Hepatocyte (in vitro differentiated cells): ENCODE results near the gene G0S2. TPM values are rescaled to one million over a fixed set of nuclear protein-coding genes. Genes with fewer than 3 reads are reported as not detected.

Experiments used
- DNase-seq: peaks from one replicate; pipeline ENCODE4 v3.0.0-alpha.2; 2016; ENCODE audit warnings: low spot score
- H2AFZ ChIP-seq: fragments of 200-600 bp; sonication (generic); 2 replicates; pipeline ENCODE4 v1.6.0; 2016; ENCODE audit warnings: antibody characterized with exemption, mild to moderate bottlenecking
- H3K27ac ChIP-seq: fragments of 200-600 bp; sonication (generic); 2 replicates; pipeline ENCODE4 v1.5.1; 2016; ENCODE audit warnings: mild to moderate bottlenecking
- H3K27me3 ChIP-seq: fragments of 200-600 bp; sonication (generic); 2 replicates; pipeline ENCODE4 v1.6.1; 2016
- H3K36me3 ChIP-seq: fragments of 200-600 bp; sonication (generic); replicated peaks from 2 replicates; pipeline ENCODE4 v1.5.1; 2016; ENCODE audit warnings: low read depth; ENCODE audit not compliant: insufficient read depth
- H3K4me1 ChIP-seq: fragments of 200-600 bp; sonication (generic); 2 replicates; pipeline ENCODE4 v1.5.1; 2016; ENCODE audit warnings: mild to moderate bottlenecking, moderate library complexity; ENCODE audit not compliant: insufficient read depth
- H3K4me2 ChIP-seq: fragments of 200-600 bp; sonication (generic); 2 replicates; pipeline ENCODE4 v1.6.0; 2016
- H3K4me3 ChIP-seq: fragments of 200-600 bp; sonication (generic); 2 replicates; pipeline ENCODE4 v1.5.1; 2016; ENCODE audit warnings: mild to moderate bottlenecking
- H3K79me2 ChIP-seq: fragments of 200-600 bp; sonication (generic); 2 replicates; pipeline ENCODE4 v1.6.0; 2017; ENCODE audit warnings: mild to moderate bottlenecking
- H3K9me2 ChIP-seq: fragments of 200-600 bp; sonication (generic); replicated peaks from 2 replicates; pipeline ENCODE4 v1.6.0; 2017; ENCODE audit warnings: mild to moderate bottlenecking; ENCODE audit not compliant: insufficient read depth
- H3K9me3 ChIP-seq: fragments of 200-600 bp; sonication (generic); 2 replicates; pipeline ENCODE4 v1.5.1; 2016; ENCODE audit warnings: low read depth, mild to moderate bottlenecking
- H4K20me1 ChIP-seq: fragments of 200-600 bp; sonication (generic); 2 replicates; pipeline ENCODE4 v1.6.0; 2016; ENCODE audit warnings: mild to moderate bottlenecking; ENCODE audit not compliant: insufficient read depth, poor library complexity, severe bottlenecking
- EZH2 ChIP-seq: fragments of 200-600 bp; sonication (generic); IDR thresholded peaks from 2 replicates; pipeline ENCODE4 v1.6.1; 2016; ENCODE audit warnings: antibody characterized with exemption, mild to moderate bottlenecking, borderline replicate concordance
- EZH2phosphoT487 ChIP-seq: fragments of 200-600 bp; sonication (generic); IDR thresholded peaks from one replicate; pipeline ENCODE4 v1.6.1; 2018; ENCODE audit warnings: antibody characterized with exemption, mild to moderate bottlenecking, low read depth, moderate library complexity; ENCODE audit not compliant: unreplicated experiment, severe bottlenecking
- WGBS: methylation state at CpG from one replicate; pipeline ENCODE4 v1.1.6; 2016; ENCODE audit warnings: low lambda C conversion rate; ENCODE audit errors: missing lambda C conversion rate; 5-methylcytosine and 5-hydroxymethylcytosine counted together
- polyA plus RNA-seq: library from polyadenylated mRNA; unstranded; fragments of >200 nt; fragmentation: Nextera tagmentation; extraction: Ambion mirVana; gene quantifications from 2 replicates; pipeline ENCODE4 v1.2.1, GENCODE V29; 2016
- total RNA-seq: library from RNA; depleted of rRNA; stranded (reverse); fragments of >200 nt; gene quantifications from 2 replicates; pipeline ENCODE4 v1.2.3, GENCODE V29; 2014
- TF ChIP-seq, protein P1 (sequence below): fragments of 200-600 bp; sonication (generic); IDR thresholded peaks from 2 replicates; pipeline ENCODE4 v1.5.1; 2016; ENCODE audit warnings: antibody characterized with exemption, mild to moderate bottlenecking; ENCODE audit not compliant: poor library complexity

Gene G0S2
- total and polyA plus RNA-seq, 2 experiments from 2014 or later = 32.2 to 37.0 TPM

DNA sequence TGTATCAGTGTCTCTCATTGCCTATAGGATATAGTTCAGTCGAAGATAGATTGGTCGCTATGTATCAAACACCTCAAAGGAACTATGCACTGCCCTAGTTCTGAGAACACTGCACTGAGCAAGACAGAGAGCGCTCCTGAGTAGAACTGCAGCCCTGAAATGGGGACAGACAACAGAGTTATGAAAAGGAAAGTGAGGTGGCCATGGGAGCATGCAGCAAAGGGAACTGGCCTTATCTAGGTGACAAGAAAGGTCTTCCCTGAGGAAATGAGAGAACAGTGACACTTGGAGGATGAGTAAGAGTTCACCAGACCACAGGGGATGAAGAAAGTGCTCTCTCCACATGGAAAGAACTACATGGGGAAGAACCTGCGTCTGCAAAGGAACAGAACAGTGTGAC is 7.5 kb upstream of the G0S2 start:
- 86% methylated on average over 4 of the region's 4 CpGs for WGBS
- Histone ChIP-seq H3K27ac (no peak overlapping the region), H3K9me3 (no peaks in the 10 kb centered on the region), H2AFZ (no peak overlapping the region), H3K36me3 (no peaks in the 10 kb centered on the region), H3K4me2 (no peak overlapping the region), H3K79me2 (no peaks in the 10 kb centered on the region), H4K20me1 (no peaks in the 10 kb centered on the region), H3K9me2 (no peaks in the 10 kb centered on the region), H3K4me1 (no peaks in the 10 kb centered on the region), H3K4me3 (no peak overlapping the region), H3K27me3 (no peaks in the 10 kb centered on the region)
- TF ChIP-seq, protein P1, sequence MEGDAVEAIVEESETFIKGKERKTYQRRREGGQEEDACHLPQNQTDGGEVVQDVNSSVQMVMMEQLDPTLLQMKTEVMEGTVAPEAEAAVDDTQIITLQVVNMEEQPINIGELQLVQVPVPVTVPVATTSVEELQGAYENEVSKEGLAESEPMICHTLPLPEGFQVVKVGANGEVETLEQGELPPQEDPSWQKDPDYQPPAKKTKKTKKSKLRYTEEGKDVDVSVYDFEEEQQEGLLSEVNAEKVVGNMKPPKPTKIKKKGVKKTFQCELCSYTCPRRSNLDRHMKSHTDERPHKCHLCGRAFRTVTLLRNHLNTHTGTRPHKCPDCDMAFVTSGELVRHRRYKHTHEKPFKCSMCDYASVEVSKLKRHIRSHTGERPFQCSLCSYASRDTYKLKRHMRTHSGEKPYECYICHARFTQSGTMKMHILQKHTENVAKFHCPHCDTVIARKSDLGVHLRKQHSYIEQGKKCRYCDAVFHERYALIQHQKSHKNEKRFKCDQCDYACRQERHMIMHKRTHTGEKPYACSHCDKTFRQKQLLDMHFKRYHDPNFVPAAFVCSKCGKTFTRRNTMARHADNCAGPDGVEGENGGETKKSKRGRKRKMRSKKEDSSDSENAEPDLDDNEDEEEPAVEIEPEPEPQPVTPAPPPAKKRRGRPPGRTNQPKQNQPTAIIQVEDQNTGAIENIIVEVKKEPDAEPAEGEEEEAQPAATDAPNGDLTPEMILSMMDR = no peak
- TF ChIP-seq EZH2 (no peak), EZH2phosphoT487 (no peak)
- DNase-seq = no peak

DNA sequence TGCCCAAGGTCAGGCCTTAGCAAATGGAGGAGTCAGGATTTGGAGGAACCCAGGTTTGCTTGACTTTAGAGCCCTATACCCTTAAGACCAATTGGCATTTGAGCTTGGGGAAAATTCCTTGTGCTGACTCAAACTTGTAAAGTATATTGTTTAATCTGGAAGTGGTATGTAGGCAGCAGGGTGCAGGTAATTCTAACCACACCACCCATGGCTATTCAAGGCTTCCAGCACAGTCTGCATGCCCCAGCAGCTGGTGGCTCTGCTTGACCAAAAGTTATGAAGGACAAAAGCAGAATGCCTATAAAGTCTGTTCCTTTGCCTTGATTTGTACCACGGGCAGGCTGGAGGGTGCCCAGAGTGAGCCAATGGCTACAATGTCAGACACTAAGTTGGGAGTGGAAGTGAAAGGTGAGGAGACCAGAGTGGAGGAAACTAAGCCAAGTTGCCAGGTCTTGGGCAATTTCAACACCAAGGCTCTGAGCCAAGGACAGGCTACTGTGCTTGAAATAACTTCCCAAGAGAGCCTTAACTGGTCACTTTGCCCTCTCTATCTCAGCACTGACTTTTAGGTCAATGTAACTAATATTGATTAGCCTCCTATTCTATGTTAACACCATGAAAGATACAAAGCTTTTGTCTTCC is 4.7 kb upstream of the G0S2 start:
- Histone ChIP-seq H3K36me3 (no peaks in the 10 kb centered on the region), H4K20me1 (no peaks in the 10 kb centered on the region), H3K4me3 (no peak overlapping the region), H2AFZ (no peak overlapping the region), H3K27ac (no peak overlapping the region), H3K4me1 (peaks cover 21% of the 10 kb centered on the region), H3K27me3 (no peaks in the 10 kb centered on the region), H3K79me2 (no peaks in the 10 kb centered on the region), H3K4me2 (no peak overlapping the region), H3K9me2 (no peaks in the 10 kb centered on the region), H3K9me3 (no peaks in the 10 kb centered on the region)
- 86% methylated on average over 1 of the region's 1 CpG for WGBS
- no peak for DNase-seq
- TF ChIP-seq EZH2phosphoT487 (no peak), EZH2 (no peak)
- TF ChIP-seq, protein P1 = no peak

DNA sequence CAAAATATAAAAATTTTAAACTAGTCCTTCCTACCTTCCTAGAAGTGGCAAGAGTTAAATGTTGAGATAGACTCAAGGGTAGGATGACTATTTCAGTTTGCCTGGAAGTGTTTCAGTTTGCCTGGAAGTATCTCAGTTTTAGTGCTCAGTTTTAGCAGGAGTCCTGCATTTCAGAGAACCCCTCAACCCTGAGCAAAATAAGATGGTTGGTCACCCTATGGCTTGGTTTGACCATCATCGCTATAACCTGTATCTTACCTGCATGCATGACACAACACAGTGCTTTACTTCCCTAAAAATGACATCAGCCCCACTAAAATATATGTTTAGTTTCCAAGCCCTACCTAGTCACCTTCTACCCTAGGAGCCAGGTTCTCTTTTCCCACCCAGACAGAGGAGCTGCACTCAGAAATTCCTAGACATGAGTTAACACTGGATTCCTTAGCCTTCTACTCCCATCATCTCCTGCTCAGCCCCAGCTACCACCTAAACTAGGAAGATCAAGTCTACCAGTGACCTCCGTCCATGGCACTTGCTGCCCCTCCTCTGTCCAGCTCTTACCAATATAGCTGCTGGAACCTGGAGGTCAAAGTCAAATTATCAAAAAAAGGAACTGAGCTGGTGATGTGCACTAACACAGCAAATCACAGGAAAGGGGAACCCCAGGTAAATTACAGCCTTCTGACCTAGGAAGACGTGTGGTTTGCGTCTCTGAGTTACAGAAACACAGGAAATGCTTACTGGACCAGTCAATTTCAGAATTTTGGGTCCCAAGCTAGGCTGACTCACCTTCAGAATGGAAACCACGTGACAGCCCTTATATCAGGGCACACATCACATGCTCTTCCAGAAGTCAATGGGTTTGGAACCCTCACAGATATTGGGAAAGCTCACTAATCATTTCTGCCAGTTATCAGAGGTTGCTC is 2.2 kb upstream of the G0S2 start:
- H3K9me3 ChIP-seq = no peaks in the 10 kb centered on the region
- H3K27me3 ChIP-seq = peaks cover 15% of the 10 kb centered on the region
- no peak overlapping the region for H2AFZ ChIP-seq
- H3K4me1 ChIP-seq = peaks cover 28% of the 10 kb centered on the region
- 78% methylated on average over 5 of the region's 5 CpGs for WGBS
- no peak for DNase-seq
- no peak overlapping the region for H3K4me3 ChIP-seq
- no peaks in the 10 kb centered on the region for H3K9me2 ChIP-seq
- H3K4me2 ChIP-seq = no peak overlapping the region
- peak overlapping the region; percentile 8 for H3K27ac ChIP-seq
- H3K36me3 ChIP-seq = no peaks in the 10 kb centered on the region
- H3K79me2 ChIP-seq = no peaks in the 10 kb centered on the region
- no peak for TF ChIP-seq EZH2
- no peak for TF ChIP-seq EZH2phosphoT487
- TF ChIP-seq, protein P1 = no peak
- no peaks in the 10 kb centered on the region for H4K20me1 ChIP-seq
